Gastrocnemius medialis (tissue), 4 donors: Measurements from ENCODE around the gene SMYD1. TPM values are rescaled to one million over a fixed set of nuclear protein-coding genes. Genes with fewer than 3 reads are reported as not detected.
"Not testable (repeated sequence)": the region's sequence is repeated elsewhere in the genome, so short reads cannot be mapped to it uniquely, and the experiment has no call there.

Experiments used
- ATAC-seq, 2 donors: fragments of 150-250 bp; one replicate each; pipeline ENCODE4 v1.9.1; 2016
- DNase-seq, 2 donors: peaks; one replicate each; pipeline ENCODE4 v3.0.0-alpha.2; 2019
- H3K27ac ChIP-seq, 4 donors: fragments of 200-600 bp; sonication (generic); 1 replicate in 1 of 4; 2 replicates in 3 of 4; pipeline ENCODE4 v1.5.1; 2016 to 2018; ENCODE audit warnings: mild to moderate bottlenecking in 2 of 4, moderate library complexity in 1 of 4
- H3K27me3 ChIP-seq, 3 donors: fragments of 200-600 bp; sonication (generic) in 2 of 3; 1 replicate in 1 of 3; 2 replicates in 2 of 3; pipeline versions ENCODE4 v1.5.1 to v1.6.0; 2016 to 2019; ENCODE audit warnings: mild to moderate bottlenecking in 1 of 3, moderate library complexity in 1 of 3
- H3K36me3 ChIP-seq, 2 donors: fragments of 200-600 bp; sonication (generic) in 1 of 2; one replicate each; pipeline ENCODE4 v1.5.1; 2017 to 2018
- H3K4me1 ChIP-seq, 2 donors: fragments of 200-600 bp; sonication (generic) in 1 of 2; one replicate each; pipeline ENCODE4 v1.5.1; 2016 to 2017; ENCODE audit warnings: mild to moderate bottlenecking in 2 of 2
- H3K4me3 ChIP-seq, 4 donors: fragments of 200-600 bp; sonication (generic) in 3 of 4; 1 replicate in 1 of 4; 2 replicates in 3 of 4; pipeline ENCODE4 v1.5.1; 2016 to 2019; ENCODE audit warnings: mild to moderate bottlenecking in 2 of 4
- H3K9me3 ChIP-seq, 3 donors: fragments of 200-600 bp; sonication (generic) in 2 of 3; 1 replicate in 1 of 3; 2 replicates in 2 of 3; pipeline ENCODE4 v1.5.1; 2016 to 2019
- POLR2A ChIP-seq, 2 donors: fragments of 450-650 bp; IDR thresholded peaks; one replicate each; pipeline ENCODE4 v1.6.1; 2017; ENCODE audit warnings: antibody characterized with exemption in 2 of 2, mild to moderate bottlenecking in 2 of 2, moderate library complexity in 2 of 2
- in situ Hi-C, 4 donors: fragments of 200-750 bp; cut with MboI; loops; one replicate each; pipeline versions ENCODE4 v1.15.0 to v1.8.0; 2017; ENCODE audit warnings: low sequenced_read_pairs in 4 of 4
- intact Hi-C: fragments of 100-400 bp; cut with DNase I; formaldehyde crosslinking; loops from one replicate; pipeline ENCODE4 v1.15.1; 2023; ENCODE audit warnings: low total_unique reads
- total RNA-seq, 4 donors: library from RNA; depleted of rRNA; stranded (reverse); fragments of >200 nt; gene quantifications; one replicate each; pipeline versions ENCODE4 v1.1.0 to v1.2.3, GENCODE V29; 2016
- TF ChIP-seq, protein P1 (sequence below), 5 experiments: fragments of 450-650 bp in 3 of 5; fragments of 200-600 bp in 2 of 5; sonication (generic) in 2 of 5; IDR thresholded peaks in 4 of 5; conservative IDR thresholded peaks in 1 of 5; 1 replicate in 4 of 5; 2 replicates in 1 of 5; pipeline ENCODE4 v1.5.1; 2016 to 2019; ENCODE audit warnings: antibody characterized with exemption in 5 of 5, mild to moderate bottlenecking in 3 of 5, moderate library complexity in 3 of 5

Gene SMYD1
- total RNA-seq, 4 donors from 2014 or later = 107 to 214 (median 147) TPM

DNA sequence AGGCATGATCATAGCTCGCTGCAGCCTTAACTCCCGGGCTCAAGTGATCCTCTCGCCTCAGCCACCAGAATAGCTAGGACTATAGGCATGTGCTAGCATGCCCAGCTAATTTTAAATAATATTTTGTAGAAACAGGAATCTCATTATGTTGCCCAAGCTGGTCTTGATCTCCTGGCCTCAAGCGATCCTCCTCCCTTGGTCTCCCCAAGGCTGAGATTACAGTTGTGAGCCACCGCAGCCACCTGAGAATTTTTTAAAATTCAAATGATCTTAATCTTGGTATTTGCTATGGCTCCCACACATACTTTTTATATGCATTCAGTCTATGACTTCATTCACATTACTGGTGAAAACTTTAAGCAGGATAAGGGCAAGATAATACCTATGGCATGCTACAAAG is 25.1 kb upstream of the SMYD1 start:
- no peaks in the 10 kb centered on the region for H3K36me3 ChIP-seq
- TF ChIP-seq, protein P1, sequence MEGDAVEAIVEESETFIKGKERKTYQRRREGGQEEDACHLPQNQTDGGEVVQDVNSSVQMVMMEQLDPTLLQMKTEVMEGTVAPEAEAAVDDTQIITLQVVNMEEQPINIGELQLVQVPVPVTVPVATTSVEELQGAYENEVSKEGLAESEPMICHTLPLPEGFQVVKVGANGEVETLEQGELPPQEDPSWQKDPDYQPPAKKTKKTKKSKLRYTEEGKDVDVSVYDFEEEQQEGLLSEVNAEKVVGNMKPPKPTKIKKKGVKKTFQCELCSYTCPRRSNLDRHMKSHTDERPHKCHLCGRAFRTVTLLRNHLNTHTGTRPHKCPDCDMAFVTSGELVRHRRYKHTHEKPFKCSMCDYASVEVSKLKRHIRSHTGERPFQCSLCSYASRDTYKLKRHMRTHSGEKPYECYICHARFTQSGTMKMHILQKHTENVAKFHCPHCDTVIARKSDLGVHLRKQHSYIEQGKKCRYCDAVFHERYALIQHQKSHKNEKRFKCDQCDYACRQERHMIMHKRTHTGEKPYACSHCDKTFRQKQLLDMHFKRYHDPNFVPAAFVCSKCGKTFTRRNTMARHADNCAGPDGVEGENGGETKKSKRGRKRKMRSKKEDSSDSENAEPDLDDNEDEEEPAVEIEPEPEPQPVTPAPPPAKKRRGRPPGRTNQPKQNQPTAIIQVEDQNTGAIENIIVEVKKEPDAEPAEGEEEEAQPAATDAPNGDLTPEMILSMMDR (IDR thresholded peaks at IDR 0.05 in 4 of 5, conservative IDR thresholded peaks at IDR 0.05 in 1 of 5) = no peak
- no peak for TF ChIP-seq POLR2A (IDR thresholded peaks at IDR 0.05)
- no peaks in the 10 kb centered on the region for H3K9me3 ChIP-seq
- H3K27me3 ChIP-seq = no peaks in the 10 kb centered on the region
- in situ Hi-C loops (no loop called here), intact Hi-C loops (no loop called here)
- no peak overlapping the region for H3K4me3 ChIP-seq
- DNase-seq (no peak), ATAC-seq (no peak)
- H3K4me1 ChIP-seq = peaks cover 14 to 16% of the 10 kb centered on the region in 2 donors
- no peak overlapping the region for H3K27ac ChIP-seq

DNA sequence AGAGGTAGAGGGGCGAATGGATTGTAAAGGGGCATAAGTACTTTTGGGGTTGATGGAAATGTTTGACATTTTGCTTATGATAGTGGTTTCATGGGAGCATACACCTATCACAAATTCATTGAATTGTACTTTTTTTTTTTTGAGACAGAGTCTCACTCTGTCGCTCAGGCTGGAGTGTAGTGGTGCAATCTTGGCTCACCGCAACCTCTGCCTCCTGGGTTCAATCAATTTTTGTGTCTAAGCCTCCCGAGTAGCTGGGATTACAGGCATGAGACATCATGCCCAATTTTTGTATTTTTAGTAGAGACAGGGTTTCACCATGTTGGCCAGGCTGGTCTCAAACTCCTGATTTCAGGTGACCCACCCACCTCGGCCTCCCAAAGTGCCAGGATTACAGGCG is 22.1 kb upstream of the SMYD1 start:
- peaks cover 14 to 16% of the 10 kb centered on the region in 2 donors for H3K4me1 ChIP-seq
- H3K27ac ChIP-seq, H3K27me3 ChIP-seq, ATAC-seq, intact Hi-C loops, H3K36me3 ChIP-seq, H3K4me3 ChIP-seq, in situ Hi-C loops, DNase-seq, H3K9me3 ChIP-seq: not testable (repeated sequence)

DNA sequence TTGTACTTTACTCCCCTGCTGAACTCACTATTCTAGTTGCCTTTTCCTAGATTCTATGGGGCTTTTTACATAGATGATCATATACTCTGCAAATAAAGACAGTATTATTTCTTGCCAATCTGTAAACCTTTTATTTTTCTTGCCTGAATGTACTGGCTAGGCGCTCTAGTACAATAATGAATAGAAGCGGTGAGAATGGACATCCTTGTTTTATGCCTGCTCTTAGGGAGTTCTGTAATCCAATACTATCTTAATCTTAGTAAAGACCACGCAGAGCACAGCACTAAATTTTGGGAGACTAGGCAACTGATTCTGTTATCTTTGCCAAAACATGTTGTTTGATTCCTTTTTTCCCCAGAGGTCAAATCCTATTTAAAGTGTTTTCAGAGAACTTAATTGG is 19.1 kb upstream of the SMYD1 start:
- no peak overlapping the region for H3K4me3 ChIP-seq
- TF ChIP-seq, protein P1 (IDR thresholded peaks at IDR 0.05 in 4 of 5, conservative IDR thresholded peaks at IDR 0.05 in 1 of 5) = no peak
- TF ChIP-seq POLR2A (IDR thresholded peaks at IDR 0.05) = no peak
- DNase-seq (no peak), ATAC-seq (no peak)
- intact Hi-C loops = no loop called here
- no peaks in the 10 kb centered on the region for H3K27me3 ChIP-seq
- peaks cover 25 to 27% of the 10 kb centered on the region in 2 donors for H3K4me1 ChIP-seq
- no peaks in the 10 kb centered on the region for H3K9me3 ChIP-seq
- no peak overlapping the region for H3K27ac ChIP-seq
- in situ Hi-C loops = no loop called here
- H3K36me3 ChIP-seq = no peaks in the 10 kb centered on the region

DNA sequence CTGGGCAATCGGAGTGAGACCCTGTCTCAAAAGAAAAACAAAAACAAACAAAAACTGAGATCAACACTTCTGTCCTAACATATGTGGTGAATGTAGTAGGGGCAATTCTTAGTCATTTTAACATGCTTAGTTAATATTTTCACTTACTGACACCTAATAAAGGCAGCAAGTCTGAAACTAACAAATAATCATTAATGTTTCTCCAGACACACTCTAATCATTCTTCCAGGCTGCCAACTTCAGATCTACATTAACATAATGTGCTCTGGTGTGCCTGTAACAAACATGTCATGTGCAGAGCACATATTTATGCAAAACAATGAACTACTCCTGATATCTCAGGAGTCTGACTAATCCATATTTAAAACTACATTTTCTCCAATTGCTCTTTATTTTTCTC is 18.0 kb upstream of the SMYD1 start:
- Histone ChIP-seq H3K4me3 (no peak overlapping the region), H3K27ac (no peak overlapping the region), H3K4me1 (peaks cover 27 to 31% of the 10 kb centered on the region in 2 donors), H3K27me3 (no peaks in the 10 kb centered on the region), H3K9me3 (no peaks in the 10 kb centered on the region), H3K36me3 (no peaks in the 10 kb centered on the region)
- intact Hi-C loops (no loop called here), in situ Hi-C loops (loop anchor here in 2 of 4 donors (10.0 to 25.0 kb wide), 2 partner anchors 613 to 1605 kb away; partner anchors contain the start of gene KDM3A (in 1 of the 2))
- ATAC-seq = no peak
- no peak for DNase-seq
- TF ChIP-seq, protein P1 (IDR thresholded peaks at IDR 0.05 in 4 of 5, conservative IDR thresholded peaks at IDR 0.05 in 1 of 5) = no peak
- TF ChIP-seq POLR2A (IDR thresholded peaks at IDR 0.05) = no peak

DNA sequence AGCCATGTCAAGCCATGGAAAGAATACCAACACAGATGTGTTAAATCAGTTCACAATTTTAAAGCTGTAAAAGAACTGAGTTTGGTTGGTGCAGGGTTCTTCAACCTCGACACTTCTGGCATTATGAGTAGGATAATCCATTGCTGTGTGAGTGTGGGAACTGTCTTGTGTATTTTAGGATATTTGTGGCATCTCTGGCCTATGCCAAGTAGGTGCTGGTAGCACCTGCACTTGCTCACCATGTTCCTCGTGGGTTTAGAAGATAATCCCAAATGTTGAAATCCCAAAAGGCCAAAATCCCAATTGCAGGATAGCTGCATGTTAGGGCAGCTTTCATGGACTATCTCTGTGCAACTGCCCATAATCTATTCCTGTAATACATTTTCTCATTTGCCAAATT is 15.8 kb upstream of the SMYD1 start:
- intact Hi-C loops (no loop called here), in situ Hi-C loops (loop anchor here in 2 of 4 donors (10.0 to 25.0 kb wide), 2 partner anchors 611 to 1607 kb away; partner anchors contain the start of gene KDM3A (in 1 of the 2))
- no peaks in the 10 kb centered on the region for H3K9me3 ChIP-seq
- H3K4me1 ChIP-seq = peaks cover 33 to 37% of the 10 kb centered on the region in 2 donors
- H3K27ac ChIP-seq = peak overlapping the region in 1 of 4 donors; percentile 5
- no peak for TF ChIP-seq POLR2A (IDR thresholded peaks at IDR 0.05)
- TF ChIP-seq, protein P1 (IDR thresholded peaks at IDR 0.05 in 4 of 5, conservative IDR thresholded peaks at IDR 0.05 in 1 of 5) = no peak
- ATAC-seq (no peak), DNase-seq (no peak)
- H3K27me3 ChIP-seq = no peaks in the 10 kb centered on the region
- H3K36me3 ChIP-seq = no peaks in the 10 kb centered on the region
- H3K4me3 ChIP-seq = no peak overlapping the region
